ENCODE measurements around the gene CFL2. TPM values are rescaled to one million over a fixed set of nuclear protein-coding genes. Genes with fewer than 3 reads are reported as not detected.
"Not testable (repeated sequence)": the region's sequence is repeated elsewhere in the genome, so short reads cannot be mapped to it uniquely, and the experiment has no call there.

The CFL2 gene
- total and polyA plus RNA-seq, 2 of the 13 experiments (the other 11 are each of a cell fraction or from before 2014, with no cell fraction given): 114 to 158 TPM

DNA sequence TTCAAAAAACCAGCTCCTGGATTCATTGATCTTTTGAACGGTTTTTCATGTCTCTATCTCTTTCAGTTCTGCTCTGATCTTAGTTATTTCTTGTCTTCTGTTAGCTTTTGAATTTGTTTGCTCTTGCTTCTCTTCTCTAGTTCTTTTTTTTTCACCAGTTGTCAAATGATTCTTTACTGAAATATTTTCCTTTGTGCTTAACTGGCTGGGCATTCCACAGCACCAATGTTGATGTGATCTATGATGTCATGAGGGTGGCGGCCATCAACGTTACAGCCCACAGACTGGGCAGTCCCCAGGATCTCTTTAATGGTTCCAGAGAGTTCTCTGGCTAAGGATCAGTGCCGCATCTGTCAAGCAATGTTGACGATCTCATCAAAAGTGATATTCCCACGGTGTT, 25.7 kb upstream of the CFL2 start:
- H3K27me3 ChIP-seq (ENCODE audit: control insufficient read depth in 1 of 2, insufficient read depth in 2 of 2, low read length in 2 of 2); H3K27ac ChIP-seq (ENCODE audit: extremely low read length, insufficient read depth, low read length); intact Hi-C loops (cut with micrococcal nuclease; ENCODE audit: unreplicated experiment); H3K36me3 ChIP-seq (replicated peaks in 1 of 2; ENCODE audit: control insufficient read depth in 1 of 2, insufficient read depth in 2 of 2, low read length in 2 of 2); H3K9me3 ChIP-seq (ENCODE audit: low read length); H3K9ac ChIP-seq (ENCODE audit: insufficient read depth, low read depth, low read length); BruUV-seq (replicated peaks); H4K20me1 ChIP-seq (ENCODE audit: insufficient read depth, low read length); H3K4me2 ChIP-seq (ENCODE audit: low read depth, low read length); H3K4me3 ChIP-seq (replicated peaks in 1 of 3; ENCODE audit: insufficient read depth in 1 of 3, low read depth in 2 of 3, low read length in 3 of 3); CTCF ChIA-PET (ENCODE audit: low intra/inter-chr PET ratio, low total read pairs); ATAC-seq; H3K79me2 ChIP-seq (ENCODE audit: insufficient read depth, low read length); H3K4me1 ChIP-seq (ENCODE audit: insufficient read depth, low read length); POLR2A ChIA-PET; FAIRE-seq; DNase-seq (ENCODE audit: low spot score); in situ Hi-C loops (cut with HindIII; ENCODE audit: extremely low pct_ligation_motif_present, low pct_unique_long_range_greater_than_20kb); H2AFZ ChIP-seq (ENCODE audit: low read length); TF ChIP-seq ATF7, CREB1 (CRISPR knock-in tag; IDR thresholded peaks at IDR 0.05): not testable (repeated sequence)
- 16% methylated on average over 6 of the region's 6 CpGs for WGBS (ENCODE audit: low lambda C conversion rate)
- TF ChIP-seq ATF7 (IDR thresholded peaks at IDR 0.05) (peak; percentile 81), CREB1 (IDR thresholded peaks at IDR 0.05) (peak; percentile 67)

DNA sequence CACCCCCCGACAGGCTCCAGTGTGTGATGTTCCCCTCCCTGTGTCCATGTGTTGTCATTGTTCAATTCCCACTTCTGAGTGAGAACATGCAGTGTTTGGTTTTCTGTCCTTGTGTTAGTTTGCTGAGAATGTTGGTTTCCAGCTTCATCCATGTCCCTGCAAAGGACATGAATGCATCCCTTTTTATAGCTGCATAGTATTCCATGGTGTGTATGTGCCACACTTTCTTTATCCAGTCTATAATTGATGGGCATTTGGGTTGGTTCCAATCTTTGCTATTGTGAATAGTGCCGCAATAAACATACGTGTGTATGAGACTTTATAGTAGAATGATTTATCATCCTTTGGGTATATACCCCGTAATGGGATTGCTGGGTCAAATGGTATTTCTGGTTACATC, 22.7 kb upstream of the CFL2 start:
- ATAC-seq; intact Hi-C loops (cut with micrococcal nuclease; ENCODE audit: unreplicated experiment); H2AFZ ChIP-seq (ENCODE audit: low read length); H3K4me2 ChIP-seq (ENCODE audit: low read depth, low read length); H3K9me3 ChIP-seq (ENCODE audit: low read length); in situ Hi-C loops (cut with HindIII; ENCODE audit: extremely low pct_ligation_motif_present, low pct_unique_long_range_greater_than_20kb); H3K27ac ChIP-seq (ENCODE audit: extremely low read length, insufficient read depth, low read length); POLR2A ChIA-PET; H3K36me3 ChIP-seq (replicated peaks in 1 of 2; ENCODE audit: control insufficient read depth in 1 of 2, insufficient read depth in 2 of 2, low read length in 2 of 2); H4K20me1 ChIP-seq (ENCODE audit: insufficient read depth, low read length); H3K79me2 ChIP-seq (ENCODE audit: insufficient read depth, low read length); FAIRE-seq; H3K4me3 ChIP-seq (replicated peaks in 1 of 3; ENCODE audit: insufficient read depth in 1 of 3, low read depth in 2 of 3, low read length in 3 of 3); BruUV-seq (replicated peaks); CTCF ChIA-PET (ENCODE audit: low intra/inter-chr PET ratio, low total read pairs); H3K27me3 ChIP-seq (ENCODE audit: control insufficient read depth in 1 of 2, insufficient read depth in 2 of 2, low read length in 2 of 2); H3K9ac ChIP-seq (ENCODE audit: insufficient read depth, low read depth, low read length); DNase-seq (ENCODE audit: low spot score): not testable (repeated sequence)
- H3K4me1 ChIP-seq (ENCODE audit: insufficient read depth, low read length): peaks cover 11% of the 10 kb centered on the region
- 48% methylated on average over 4 of the region's 4 CpGs for WGBS (ENCODE audit: low lambda C conversion rate)

Measured in HepG2 (cell line).